ENCODE measurements around the gene PEX11G. TPM values are rescaled to one million over a fixed set of nuclear protein-coding genes. Genes with fewer than 3 reads are reported as not detected.

PEX11G gene
- total RNA-seq, 4 donors from 2014 or later, result 2.2 to 14.5 (median 8.9) TPM

DNA sequence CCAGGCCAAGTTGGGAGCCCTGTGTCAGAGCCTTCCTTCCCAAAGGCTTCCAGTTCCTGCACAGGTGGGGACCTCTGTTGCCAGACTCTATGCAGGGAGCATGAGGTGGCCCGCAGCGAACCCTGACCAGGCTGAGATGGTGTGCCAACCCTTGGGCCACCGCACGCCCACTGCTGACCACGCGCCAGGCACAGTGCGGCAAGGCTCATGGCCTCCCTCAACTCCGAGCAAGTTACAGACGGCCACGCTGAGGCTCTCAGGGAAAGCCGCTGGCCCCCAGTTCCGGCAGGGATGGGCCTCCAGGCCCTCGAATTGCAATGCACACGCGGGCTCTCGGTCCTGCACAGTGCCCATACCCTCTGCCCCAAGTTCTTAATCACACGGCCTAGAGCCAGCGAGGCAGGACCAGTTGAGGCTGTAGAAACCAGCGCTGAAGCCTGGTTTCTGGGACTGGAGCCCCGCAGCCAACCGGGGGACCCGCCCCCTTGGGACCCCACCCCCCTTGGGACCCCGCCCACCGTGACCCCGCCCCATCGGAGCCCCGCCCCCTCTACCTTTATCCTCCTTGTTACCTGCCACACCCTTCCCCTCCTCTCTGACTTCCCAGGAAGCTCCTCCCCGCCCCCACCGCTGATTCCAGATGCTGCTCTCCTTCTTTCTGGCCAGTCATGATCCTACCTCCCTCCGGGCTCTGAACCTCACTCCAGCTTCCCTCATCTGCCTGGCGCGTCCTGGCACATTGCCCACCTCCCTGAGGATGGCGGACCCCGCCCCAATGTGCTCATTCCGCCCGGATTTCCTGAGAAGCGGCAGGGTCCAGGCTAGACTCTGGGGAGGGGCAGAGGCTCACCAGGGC is 6.0 kb downstream of the PEX11G start:
- Histone ChIP-seq H3K27ac (peak overlapping the region in 3 of 4 donors; percentile 24 to 46 (median 29)), H3K9me3 (no peaks in the 10 kb centered on the region), H3K4me1 (peaks cover 0 to 18% (median 11%) of the 10 kb centered on the region in 4 donors), H3K36me3 (no peaks in the 10 kb centered on the region), H3K4me3 (no peak overlapping the region), H3K27me3 (no peaks in the 10 kb centered on the region)
- intact Hi-C loops (cut with DNase I; ENCODE audit: low total_unique reads) (no loop called here), in situ Hi-C loops (cut with MboI; ENCODE audit: low pct_ligation_motif_present in 1 of 4, low pct_unique_long_range_greater_than_20kb in 1 of 4, low sequenced_read_pairs in 3 of 4) (no loop called here)
- peak; percentile 72 for DNase-seq
- TF ChIP-seq POLR2A (IDR thresholded peaks at IDR 0.05) (peak; percentile 32), EP300 (IDR thresholded peaks at IDR 0.05; ENCODE audit: low read depth) (no peak), POLR2AphosphoS5 (IDR thresholded peaks at IDR 0.05) (peak in 1 of 3 donors; percentile 6)
- TF ChIP-seq, protein P1, sequence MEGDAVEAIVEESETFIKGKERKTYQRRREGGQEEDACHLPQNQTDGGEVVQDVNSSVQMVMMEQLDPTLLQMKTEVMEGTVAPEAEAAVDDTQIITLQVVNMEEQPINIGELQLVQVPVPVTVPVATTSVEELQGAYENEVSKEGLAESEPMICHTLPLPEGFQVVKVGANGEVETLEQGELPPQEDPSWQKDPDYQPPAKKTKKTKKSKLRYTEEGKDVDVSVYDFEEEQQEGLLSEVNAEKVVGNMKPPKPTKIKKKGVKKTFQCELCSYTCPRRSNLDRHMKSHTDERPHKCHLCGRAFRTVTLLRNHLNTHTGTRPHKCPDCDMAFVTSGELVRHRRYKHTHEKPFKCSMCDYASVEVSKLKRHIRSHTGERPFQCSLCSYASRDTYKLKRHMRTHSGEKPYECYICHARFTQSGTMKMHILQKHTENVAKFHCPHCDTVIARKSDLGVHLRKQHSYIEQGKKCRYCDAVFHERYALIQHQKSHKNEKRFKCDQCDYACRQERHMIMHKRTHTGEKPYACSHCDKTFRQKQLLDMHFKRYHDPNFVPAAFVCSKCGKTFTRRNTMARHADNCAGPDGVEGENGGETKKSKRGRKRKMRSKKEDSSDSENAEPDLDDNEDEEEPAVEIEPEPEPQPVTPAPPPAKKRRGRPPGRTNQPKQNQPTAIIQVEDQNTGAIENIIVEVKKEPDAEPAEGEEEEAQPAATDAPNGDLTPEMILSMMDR (IDR thresholded peaks at IDR 0.05), result no peak
- WGBS, 2 donors (ENCODE audit: low coverage in 1 of 2), result 45% methylated on average over 35 of the region's 37 CpGs; no CpG with 5 or more reads in 1 of the 2 donors

DNA sequence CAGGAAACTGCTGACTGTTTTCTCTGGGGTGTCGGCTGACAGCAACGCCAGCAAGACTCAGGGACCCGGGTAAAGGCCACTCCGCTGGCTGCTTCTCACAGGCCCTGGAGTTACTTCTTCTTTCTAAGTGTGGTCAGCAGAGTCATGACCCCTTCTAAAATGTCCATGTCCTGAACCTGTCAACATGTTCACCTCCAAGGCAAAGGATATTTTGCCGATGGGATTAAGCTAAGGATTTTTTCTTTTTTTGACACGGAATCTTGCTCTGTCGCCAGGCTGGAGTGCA is 7.9 kb downstream of the PEX11G start:
- 76% methylated on average over 7 of the region's 7 CpGs; no CpG with 5 or more reads in 1 of the 2 donors for WGBS, 2 donors (ENCODE audit: low coverage in 1 of 2)
- H3K36me3 ChIP-seq, result no peaks in the 10 kb centered on the region
- no peaks in the 10 kb centered on the region for H3K9me3 ChIP-seq
- TF ChIP-seq EP300 (IDR thresholded peaks at IDR 0.05; ENCODE audit: low read depth) (no peak), POLR2A (IDR thresholded peaks at IDR 0.05) (no peak), POLR2AphosphoS5 (IDR thresholded peaks at IDR 0.05) (no peak)
- TF ChIP-seq, protein P1 (IDR thresholded peaks at IDR 0.05), result no peak
- intact Hi-C loops (cut with DNase I; ENCODE audit: low total_unique reads), result no loop called here
- DNase-seq, result no peak
- peak overlapping the region in 3 of 4 donors; percentile 21 to 60 (median 37) for H3K27ac ChIP-seq
- in situ Hi-C loops (cut with MboI; ENCODE audit: low pct_ligation_motif_present in 1 of 4, low pct_unique_long_range_greater_than_20kb in 1 of 4, low sequenced_read_pairs in 3 of 4), result no loop called here
- H3K4me3 ChIP-seq, result no peak overlapping the region
- H3K4me1 ChIP-seq, result peaks cover 0 to 18% (median 11%) of the 10 kb centered on the region in 4 donors
- no peaks in the 10 kb centered on the region for H3K27me3 ChIP-seq

DNA sequence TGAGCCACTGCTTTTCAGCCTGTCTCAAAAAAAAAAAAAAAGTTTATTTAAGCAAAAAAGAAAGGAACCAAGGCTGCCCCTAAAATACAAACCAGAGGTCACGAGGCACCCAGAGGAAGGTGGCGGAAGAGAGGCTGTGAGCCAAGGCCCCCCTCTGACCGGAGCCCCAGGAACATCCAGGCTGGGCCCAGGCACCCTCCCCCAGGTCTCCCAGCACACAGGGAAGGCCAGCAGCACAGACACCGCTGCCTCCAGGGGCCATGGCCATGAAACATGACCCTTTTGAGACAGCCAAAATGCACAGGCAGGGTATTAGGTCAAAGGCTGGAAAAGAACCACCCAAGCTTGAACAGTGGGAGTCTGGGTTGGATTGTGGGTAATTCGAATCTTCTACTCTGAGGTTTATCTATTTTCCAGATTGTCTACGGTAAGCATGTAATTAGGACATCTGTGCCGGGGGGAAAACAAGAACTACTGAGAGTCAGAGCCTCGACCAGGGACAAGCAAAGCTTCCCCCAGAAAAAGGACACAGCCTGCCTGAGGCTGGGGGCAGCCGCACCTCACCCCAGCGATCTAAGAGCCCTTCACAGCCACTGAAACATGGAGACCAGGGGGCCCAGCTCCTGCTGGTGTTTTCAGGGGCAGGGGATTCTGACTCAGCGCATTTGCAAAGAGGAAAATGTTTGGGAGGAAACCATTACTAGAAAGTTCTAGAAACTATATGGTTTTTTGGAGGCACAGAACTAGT is 8.4 kb downstream of the PEX11G start:
- DNase-seq, result no peak
- in situ Hi-C loops (cut with MboI; ENCODE audit: low pct_ligation_motif_present in 1 of 4, low pct_unique_long_range_greater_than_20kb in 1 of 4, low sequenced_read_pairs in 3 of 4) (no loop called here), intact Hi-C loops (cut with DNase I; ENCODE audit: low total_unique reads) (no loop called here)
- H3K36me3 ChIP-seq, result no peaks in the 10 kb centered on the region
- H3K27ac ChIP-seq, result peak overlapping the region; percentile 21 to 60 (median 34)
- peaks cover 0 to 18% (median 11%) of the 10 kb centered on the region in 4 donors for H3K4me1 ChIP-seq
- WGBS, 2 donors (ENCODE audit: low coverage in 1 of 2), result 50 to 67% methylated on average over 2 to 11 of the region's 11 CpGs
- no peaks in the 10 kb centered on the region for H3K27me3 ChIP-seq
- no peak overlapping the region for H3K4me3 ChIP-seq
- TF ChIP-seq POLR2AphosphoS5 (IDR thresholded peaks at IDR 0.05) (no peak), EP300 (IDR thresholded peaks at IDR 0.05; ENCODE audit: low read depth) (no peak), POLR2A (IDR thresholded peaks at IDR 0.05) (no peak)
- TF ChIP-seq, protein P1 (IDR thresholded peaks at IDR 0.05), result no peak
- no peaks in the 10 kb centered on the region for H3K9me3 ChIP-seq

DNA sequence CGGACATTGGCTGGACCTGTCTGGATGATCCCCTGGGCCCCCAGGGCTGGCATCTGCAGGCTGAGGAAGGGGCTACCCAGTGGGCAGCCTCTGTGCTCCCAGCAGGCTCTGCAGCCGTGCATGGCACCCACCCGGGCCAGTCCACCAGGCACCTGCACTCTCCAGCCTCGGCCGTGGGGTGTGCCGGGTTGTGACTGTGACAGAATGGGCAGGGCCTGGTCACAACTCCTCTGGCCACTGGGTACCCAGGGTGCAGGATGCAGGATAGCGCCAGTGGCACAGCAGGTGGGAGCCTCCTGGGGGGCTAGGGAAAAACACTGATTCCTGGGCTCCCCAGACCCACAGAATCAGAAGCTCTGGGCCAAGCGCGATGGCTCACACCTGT is 10.0 kb downstream of the PEX11G start:
- in situ Hi-C loops (cut with MboI; ENCODE audit: low pct_ligation_motif_present in 1 of 4, low pct_unique_long_range_greater_than_20kb in 1 of 4, low sequenced_read_pairs in 3 of 4), result no loop called here
- 83% methylated on average over 8 of the region's 9 CpGs; no CpG with 5 or more reads in 1 of the 2 donors for WGBS, 2 donors (ENCODE audit: low coverage in 1 of 2)
- no peaks in the 10 kb centered on the region for H3K36me3 ChIP-seq
- TF ChIP-seq EP300 (IDR thresholded peaks at IDR 0.05; ENCODE audit: low read depth) (no peak), POLR2AphosphoS5 (IDR thresholded peaks at IDR 0.05) (no peak), POLR2A (IDR thresholded peaks at IDR 0.05) (no peak)
- TF ChIP-seq, protein P1 (IDR thresholded peaks at IDR 0.05), result no peak
- H3K4me3 ChIP-seq, result no peak overlapping the region
- intact Hi-C loops (cut with DNase I; ENCODE audit: low total_unique reads), result no loop called here
- H3K4me1 ChIP-seq, result peaks cover 0 to 14% (median 11%) of the 10 kb centered on the region in 4 donors
- H3K27ac ChIP-seq, result no peak overlapping the region
- no peaks in the 10 kb centered on the region for H3K27me3 ChIP-seq
- H3K9me3 ChIP-seq, result no peaks in the 10 kb centered on the region
- no peak for DNase-seq

Data from transverse colon (tissue), 4 donors.